ENCODE measurements around the gene SLC34A3.

Gene SLC34A3

GRCh38 chr9:137275588-137276472 is 45.1 kb downstream of the SLC34A3 start:
- DNase-seq (ENCODE audit: low read depth in 2 of 2): no peak

DNA sequence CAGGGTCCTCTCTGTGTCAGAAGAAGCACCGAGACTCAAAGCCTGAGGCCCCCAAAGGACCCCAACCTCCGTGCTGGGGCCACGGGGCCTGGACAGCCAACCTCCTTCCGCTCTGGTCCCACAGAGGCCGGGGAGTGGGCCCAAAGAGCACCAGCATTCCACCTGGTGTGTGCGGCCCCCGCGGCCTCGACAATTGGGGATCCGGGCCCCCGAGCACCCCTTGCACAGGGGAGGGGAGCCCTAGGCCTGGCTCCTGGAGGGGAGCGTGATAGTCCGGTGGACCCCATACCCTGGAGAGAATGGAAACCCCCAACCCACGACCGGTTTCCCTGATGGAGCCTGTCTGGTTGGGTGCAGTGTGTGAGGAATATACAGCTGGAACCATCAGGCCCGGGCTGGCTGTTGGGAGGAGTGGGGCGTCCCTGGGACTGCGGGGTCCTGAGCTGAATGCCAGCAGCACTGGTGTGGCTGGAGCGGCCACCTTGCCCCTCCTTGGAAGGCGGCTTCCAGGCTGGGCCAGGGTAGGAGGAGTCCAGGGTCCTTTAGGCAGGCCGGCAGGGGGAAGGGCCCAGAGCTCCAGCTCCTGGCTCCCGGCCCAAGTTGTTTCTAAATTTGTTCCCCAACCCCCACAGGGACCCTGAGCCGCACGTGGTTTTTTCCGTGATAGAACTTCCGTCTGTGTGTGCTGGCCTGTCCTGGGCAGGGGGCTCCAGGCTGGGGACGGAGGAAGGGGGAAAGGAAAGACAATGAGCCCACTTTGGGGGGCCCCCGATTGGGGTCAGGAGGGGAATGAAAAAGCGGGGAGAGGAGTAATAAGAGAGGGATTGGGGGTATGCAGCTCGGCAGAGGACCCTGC is 46.0 kb downstream of the SLC34A3 start:
- DNase-seq (ENCODE audit: low read depth in 2 of 2): no peak

- DNase-seq (ENCODE audit: low read depth in 2 of 2): no peak
Observed at GRCh38 chr9:137277329-137278041, 46.8 kb downstream of the SLC34A3 start, which contains the start of gene TOR4A. TSS of gene TOR4A (plus strand) at chr9:137277726. CDS start at chr9:137278690, 964 bp downstream.

DNA sequence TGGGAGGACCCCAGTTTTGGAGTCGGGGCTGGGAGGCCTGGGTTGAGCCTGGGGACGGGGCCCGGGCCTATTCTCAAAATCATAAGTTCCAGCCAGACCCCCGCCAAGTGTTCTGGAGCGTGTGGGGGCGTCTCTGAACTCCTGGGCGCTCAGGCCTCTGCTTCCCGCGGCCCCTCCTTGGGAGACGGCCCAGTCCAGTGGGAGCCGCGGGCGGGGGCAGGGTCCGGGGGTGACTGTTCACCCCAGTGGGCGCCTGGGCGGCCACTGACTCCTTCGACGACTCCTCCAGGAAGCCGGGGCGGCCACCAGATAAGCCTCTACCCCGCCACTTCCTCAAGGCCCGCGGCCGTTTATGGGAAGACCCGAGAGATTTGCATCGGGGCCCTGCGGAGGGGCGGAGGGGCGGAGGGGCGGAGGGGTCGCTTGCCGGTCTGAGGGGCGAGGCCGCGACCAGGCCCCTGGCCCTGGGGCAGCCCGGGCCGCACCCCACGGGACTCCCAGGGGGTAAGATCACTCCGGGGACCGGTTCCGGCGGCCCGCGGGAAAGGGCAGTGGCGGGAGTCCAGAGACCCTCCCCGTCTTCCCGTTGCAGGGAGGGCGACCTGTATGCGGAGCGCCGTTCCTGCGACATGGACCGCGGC is 47.5 kb downstream of the SLC34A3 start:
- no peak for DNase-seq (ENCODE audit: low read depth in 2 of 2)

GRCh38 chr9:137278721-137279711 is 48.3 kb downstream of the SLC34A3 start:
- no peak for DNase-seq (ENCODE audit: low read depth in 2 of 2)

DNA sequence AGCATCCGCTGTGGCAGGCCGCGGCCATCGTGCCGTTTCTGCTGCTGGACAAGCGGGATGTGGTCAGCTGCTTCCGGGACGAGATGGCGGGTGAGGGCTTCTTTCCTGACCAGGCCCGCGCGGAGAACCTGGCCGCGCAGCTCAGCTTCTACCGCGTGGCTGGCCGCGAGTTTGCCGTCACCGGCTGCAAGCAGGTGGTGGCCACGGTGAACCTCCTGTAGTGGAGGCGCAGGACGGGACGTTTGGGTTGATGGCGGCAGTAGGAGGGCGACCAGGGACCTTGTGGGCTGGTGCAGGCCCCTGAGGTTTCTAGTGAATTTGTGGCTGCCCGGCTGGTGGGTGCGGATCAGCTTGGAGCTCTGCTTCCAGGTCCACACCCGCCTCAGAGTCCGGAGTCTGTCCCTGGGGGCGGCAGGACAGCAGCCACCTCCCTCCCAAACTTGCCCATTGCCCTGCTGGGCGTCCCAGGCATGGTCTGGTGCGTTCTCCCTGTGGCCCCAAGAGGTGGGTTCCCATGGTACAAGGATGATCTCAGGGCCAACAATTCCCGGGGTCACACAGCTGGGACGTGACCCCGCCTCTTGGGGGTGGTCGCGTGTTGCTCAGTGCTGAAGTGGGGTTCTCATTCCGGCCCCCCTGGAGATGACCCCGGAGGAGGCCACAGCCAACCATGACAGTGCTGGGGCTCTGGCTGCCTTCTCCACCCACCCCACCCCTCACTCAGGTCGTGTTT is 49.2 kb downstream of the SLC34A3 start:
- DNase-seq (ENCODE audit: low read depth in 2 of 2): no peak

DNA sequence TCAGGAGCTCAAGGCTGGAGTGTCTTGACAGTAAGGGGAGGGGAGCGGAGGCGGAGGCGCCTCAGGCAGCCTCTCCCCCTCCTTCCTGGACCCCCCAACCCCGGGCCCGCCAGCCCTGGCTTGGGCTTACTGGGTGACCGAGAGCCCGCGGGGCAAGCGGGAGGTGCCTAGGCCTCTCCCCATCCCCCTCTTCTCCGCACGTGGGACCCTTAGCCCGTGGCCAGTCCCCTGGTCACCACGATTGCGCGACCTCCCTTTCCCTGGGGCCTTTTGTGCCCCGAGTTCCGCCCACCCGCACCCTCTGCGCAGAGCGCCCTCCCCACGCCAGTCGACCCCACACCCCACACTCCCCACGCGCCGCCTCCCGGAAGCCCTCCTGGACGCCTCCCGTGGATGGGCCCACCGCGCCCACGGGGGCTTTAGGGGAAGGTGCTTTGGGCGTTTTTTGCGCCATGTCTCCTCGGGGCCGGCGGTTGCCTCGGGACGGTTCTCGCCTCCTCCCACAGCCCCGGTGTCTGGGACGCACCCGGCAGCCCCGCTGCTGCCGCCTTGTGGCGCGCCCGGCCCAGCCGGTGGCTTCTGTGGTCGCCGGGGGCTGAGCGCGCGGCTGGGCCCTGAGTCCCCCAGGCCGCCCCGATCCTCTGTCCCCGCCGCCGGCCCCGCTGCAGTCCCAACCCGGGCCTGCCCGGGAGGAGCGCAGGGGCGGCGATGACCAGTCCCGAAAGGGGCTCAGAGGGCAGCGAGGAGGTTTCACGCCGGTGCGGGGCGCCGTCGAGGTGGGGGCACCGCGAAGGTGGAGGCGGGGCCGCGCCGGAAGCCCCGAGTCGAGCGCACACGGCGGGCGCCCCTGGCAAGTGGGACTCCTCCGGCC is 50.0 kb downstream of the SLC34A3 start:
- DNase-seq (ENCODE audit: low read depth in 2 of 2): no peak

DNA sequence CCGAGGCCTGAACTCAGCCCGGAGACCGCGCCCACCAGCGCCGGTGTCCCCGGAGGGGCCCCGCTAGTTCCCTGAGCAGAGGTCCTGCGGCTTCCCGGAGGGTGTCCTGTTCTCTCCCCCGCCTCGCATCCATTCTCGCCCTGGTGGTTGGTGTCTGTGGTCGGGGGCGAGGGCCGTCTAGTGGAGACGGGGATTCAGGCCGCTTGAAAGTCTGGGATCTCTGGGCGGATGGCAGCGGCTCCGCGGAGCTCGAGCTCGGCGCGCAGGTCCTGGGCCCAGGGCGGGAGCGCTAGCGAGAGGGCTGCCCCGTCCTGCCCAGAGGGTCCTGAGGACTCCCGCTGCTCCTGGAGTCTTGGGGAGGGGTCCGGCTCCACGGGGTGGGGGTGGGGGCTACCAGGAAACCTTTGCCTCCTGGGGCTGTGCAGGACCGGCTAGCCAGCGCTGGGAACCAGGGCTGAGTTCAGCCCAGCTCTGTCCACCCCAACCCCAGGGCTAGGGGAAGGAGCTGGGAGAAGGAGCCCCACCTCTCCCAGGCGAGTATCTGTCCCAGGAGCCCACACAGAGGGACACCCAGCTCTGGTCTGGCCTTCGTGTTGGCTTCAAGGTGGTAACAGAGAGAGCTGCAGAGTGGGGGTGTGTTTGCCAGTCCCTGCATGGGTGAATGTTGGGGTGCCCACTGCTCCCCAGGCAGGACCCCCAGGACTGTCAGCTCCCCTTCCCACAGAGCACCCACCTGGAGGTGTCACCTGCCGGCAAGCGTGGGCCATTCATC is 50.8 kb downstream of the SLC34A3 start:
- no peak for DNase-seq (ENCODE audit: low read depth in 2 of 2)

Measured in fibroblast of skin of left quadriceps (primary cell).